COLO668 (cell line): ENCODE results near the gene TECPR1.

Experiments
- DNase-seq: peaks from one replicate; lab custom pipeline; 2025; ENCODE audit not compliant: unreplicated experiment; lab: John Stamatoyannopoulos, UW

Gene TECPR1

GRCh38 chr7:98283887-98284222 is 31.8 kb upstream of the TECPR1 start:
- DNase-seq = no peak

GRCh38 chr7:98283127-98283886 is 31.3 kb upstream of the TECPR1 start:
- no peak for DNase-seq

- no peak for DNase-seq
Measured at GRCh38 chr7:98282703-98283102, 30.7 kb upstream of the TECPR1 start.

GRCh38 chr7:98281757-98282606 is 29.9 kb upstream of the TECPR1 start:
- DNase-seq = peak; percentile 49

GRCh38 chr7:98280791-98281756 is 29.0 kb upstream of the TECPR1 start, which contains the start of gene BRI3:
Gene BRI3 (plus strand): TSS chr7:98281686. CDS start chr7:98281796, 110 bp downstream.
- peak; percentile 95 for DNase-seq

- DNase-seq = no peak
Measured at GRCh38 chr7:98280296-98280695, 28.3 kb upstream of the TECPR1 start.

- peak; percentile 37 for DNase-seq
Measured at GRCh38 chr7:98278936-98279335, 26.9 kb upstream of the TECPR1 start.

GRCh38 chr7:98278408-98278807 is 26.4 kb upstream of the TECPR1 start:
- no peak for DNase-seq

GRCh38 chr7:98276241-98276761 is 24.3 kb upstream of the TECPR1 start:
- no peak for DNase-seq

- DNase-seq = no peak
Measured at GRCh38 chr7:98267303-98267702, 15.3 kb upstream of the TECPR1 start.

- DNase-seq = no peak
Measured at GRCh38 chr7:98266840-98267239, 14.8 kb upstream of the TECPR1 start.

- DNase-seq = no peak
Measured at GRCh38 chr7:98265841-98266271, 13.8 kb upstream of the TECPR1 start.

- DNase-seq = no peak
Measured at GRCh38 chr7:98257701-98258100, 5.7 kb upstream of the TECPR1 start.

- no peak for DNase-seq
Measured at GRCh38 chr7:98256431-98256830, 4.4 kb upstream of the TECPR1 start.

- DNase-seq = no peak
Measured at GRCh38 chr7:98254951-98255610, 3.0 kb upstream of the TECPR1 start.

GRCh38 chr7:98254516-98254915 is 2.5 kb upstream of the TECPR1 start:
- no peak for DNase-seq

GRCh38 chr7:98252425-98253054 is 508 bp upstream of the TECPR1 start:
- peak; percentile 70 for DNase-seq

GRCh38 chr7:98251231-98251600 is 816 bp downstream of the TECPR1 start:
- no peak for DNase-seq

- DNase-seq = peak; percentile 11
Measured at GRCh38 chr7:98250789-98251188, 1.2 kb downstream of the TECPR1 start.

- DNase-seq = no peak
Measured at GRCh38 chr7:98249106-98249505, 2.9 kb downstream of the TECPR1 start.
